SKM-1 treated with dmso at 0.1 percent for 144 hours (cell line): ENCODE measurements around the gene LRRC3.

Experiments
- DNase-seq: peaks from one replicate; lab custom pipeline; 2025; ENCODE audit not compliant: unreplicated experiment; lab: John Stamatoyannopoulos, UW

Gene LRRC3

DNA sequence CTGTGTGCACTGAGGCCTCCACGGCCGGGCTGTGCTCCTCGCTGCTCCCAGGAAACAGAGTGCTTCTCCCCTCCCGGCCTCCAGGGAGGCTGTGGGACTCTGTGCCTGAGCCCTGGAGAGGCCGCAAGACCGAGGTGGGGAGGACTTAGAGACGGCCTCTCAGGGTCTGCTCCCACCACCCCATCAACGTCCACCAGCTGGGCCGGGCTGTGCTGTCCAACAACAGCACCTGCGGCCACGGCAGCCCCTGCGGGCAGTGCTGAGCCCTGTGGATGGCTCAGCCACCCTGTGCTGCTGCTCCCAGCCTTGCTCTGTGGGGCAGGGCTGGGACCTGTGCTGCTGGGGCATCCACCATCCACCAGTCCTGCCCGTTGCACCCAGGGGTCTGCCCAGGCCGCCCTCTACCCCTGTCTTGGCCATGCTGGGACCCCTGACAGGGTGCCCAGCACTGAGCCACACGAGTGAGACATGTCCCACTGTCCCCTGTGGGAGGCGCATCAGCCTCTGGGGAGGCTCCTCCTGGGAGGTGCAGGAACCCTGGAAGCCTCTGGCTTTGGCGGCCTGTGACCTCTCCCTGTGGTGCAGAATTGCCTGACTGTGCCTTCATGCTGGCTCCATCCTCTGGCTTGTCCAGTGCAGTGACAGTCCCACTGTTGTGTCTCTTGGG is 31.2 kb upstream of the LRRC3 start:
- DNase-seq, result no peak

DNA sequence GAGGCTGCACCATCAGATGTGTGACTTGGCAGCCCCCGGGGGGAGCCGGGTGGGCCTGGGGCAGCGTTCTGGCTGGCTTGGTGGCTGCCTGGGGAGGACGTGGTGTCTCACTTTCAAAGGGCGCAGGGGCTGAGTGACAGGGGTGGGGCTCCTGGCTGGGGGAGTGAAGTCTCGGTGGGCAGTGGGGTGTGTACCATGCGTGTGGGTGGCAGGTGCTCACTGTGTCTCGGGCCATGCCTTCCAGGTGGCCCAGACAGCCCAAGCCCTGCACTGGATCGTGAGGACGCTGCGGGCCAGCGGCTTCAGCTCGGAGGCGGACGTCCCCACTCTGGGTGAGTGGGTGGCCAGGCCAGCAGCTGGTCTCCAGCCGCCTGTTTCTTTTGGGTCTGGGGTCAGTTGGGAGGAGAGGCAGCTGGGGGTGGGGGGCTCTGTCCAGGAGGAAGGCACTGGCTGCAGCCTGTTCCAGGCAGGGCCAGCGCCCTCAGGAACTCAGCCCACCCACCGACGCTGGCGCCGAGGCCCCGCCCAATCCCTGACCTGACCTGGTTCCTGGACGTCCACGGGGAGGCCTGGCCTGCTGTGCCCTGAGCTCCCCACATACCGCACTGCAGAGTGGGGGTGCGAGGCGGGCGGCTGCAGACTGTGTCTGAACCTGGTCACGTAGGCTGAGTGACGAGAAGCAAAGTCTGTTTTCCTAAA is 30.6 kb upstream of the LRRC3 start:
- no peak for DNase-seq

DNA sequence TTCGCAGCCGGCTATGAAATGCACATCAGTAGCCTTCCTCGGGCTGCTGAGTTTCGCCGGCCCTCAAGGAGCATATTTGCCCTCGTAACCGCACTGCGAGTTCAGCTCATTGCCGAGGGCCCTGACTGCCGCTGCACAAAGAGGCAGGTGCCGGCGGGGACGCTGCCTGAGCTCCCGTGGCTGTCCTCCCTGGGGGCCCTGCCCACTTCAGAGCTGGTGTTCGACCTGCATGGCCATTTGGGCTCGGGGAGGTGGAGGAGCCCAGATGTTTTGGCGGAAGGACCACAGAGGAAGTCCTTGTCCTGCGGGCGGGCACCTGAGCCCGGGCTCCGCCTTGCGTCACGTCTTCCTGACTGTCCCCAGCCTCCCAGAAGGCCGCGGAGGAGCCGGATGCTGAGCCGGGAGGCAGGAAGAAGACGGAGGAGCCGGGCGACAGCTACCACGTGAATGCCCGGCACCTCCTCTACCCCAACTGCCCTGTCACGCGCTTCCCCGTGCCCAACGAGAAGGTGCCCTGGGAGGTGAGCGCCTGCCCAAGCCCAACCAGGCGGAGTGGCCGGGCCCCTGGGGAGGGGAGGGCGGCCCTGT is 29.9 kb upstream of the LRRC3 start:
- DNase-seq, result no peak

DNA sequence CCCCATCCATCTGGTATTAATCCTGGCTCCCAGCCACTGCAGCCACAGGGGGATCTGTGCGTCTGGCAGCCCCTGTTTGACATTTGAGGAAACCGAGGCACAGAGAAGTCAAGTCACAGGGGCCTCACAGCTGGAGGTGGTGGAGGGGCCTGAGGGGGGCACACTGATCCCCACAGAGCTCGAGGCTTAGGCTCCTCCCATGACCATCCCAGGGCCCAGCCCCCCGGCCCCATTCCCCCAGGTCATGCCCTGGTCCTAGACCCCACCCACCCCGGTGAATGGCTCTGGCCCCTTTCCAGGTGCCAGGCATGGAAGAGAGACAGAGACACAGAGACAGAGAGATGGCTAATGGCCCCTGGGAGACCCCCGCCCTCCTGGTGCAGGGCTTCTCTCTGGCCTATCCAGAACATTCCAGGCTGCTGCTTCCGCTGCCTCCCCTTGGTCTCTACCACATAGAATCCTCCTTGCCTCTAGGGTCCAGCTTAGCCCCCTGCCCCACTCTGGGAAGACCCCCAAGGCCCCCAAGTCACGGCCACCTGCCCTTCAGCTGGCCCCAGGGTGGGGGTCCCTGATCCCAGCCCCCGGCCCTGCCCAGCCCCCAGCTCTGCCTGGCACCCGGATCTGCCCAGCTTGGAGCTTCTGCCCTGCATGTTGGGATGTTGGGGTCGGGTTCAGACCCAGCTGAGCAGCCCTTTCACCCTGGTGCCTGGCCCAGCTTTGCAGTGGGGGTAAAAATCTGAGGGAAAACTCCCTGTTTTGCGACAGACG is 29.2 kb upstream of the LRRC3 start:
- DNase-seq, result no peak

- no peak for DNase-seq
Measured at GRCh38 chr21:44426663-44427191, 28.6 kb upstream of the LRRC3 start.

DNA sequence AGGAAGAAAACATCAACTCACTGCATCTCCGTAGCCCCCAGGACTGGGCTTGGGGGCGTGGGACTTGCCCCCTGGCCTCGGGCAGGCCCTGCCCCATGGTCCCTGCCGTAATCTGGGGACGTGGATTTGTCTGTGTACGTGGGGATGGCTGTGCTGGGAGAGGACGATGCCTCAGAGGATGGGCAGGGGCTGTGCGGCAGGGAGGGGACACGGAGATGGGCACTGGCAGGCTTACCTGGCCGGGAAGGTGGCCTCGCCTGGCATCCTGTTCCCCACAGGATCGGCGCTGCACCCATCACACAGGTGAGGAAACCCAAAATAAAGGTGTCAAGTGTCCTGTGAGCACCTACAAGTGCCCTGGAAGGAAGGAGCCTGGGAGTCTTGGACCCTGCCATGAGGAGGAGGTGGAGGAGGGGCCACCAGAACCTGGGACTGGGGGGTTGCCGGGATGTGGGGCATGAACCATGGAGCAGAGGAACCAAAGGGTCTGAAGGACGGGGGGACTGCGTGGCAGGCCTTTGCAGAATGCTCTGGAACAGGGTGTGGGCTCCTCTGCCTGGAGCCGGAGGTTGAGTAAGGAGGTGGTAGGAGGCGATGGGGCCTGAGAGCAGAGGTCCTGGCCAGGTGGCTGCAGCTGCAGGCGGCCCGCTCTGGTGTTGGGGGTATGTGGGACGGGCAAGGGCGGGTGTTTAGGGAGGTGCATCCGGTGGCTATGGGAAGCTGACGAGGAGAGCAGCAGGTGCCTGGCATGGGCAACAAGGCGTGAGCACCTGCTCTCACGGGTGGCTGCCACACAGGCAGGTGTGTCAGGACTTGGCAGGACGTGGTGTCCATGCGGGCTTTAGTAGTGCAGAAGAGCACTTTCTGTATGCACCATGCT is 27.8 kb upstream of the LRRC3 start:
- DNase-seq, result no peak

DNA sequence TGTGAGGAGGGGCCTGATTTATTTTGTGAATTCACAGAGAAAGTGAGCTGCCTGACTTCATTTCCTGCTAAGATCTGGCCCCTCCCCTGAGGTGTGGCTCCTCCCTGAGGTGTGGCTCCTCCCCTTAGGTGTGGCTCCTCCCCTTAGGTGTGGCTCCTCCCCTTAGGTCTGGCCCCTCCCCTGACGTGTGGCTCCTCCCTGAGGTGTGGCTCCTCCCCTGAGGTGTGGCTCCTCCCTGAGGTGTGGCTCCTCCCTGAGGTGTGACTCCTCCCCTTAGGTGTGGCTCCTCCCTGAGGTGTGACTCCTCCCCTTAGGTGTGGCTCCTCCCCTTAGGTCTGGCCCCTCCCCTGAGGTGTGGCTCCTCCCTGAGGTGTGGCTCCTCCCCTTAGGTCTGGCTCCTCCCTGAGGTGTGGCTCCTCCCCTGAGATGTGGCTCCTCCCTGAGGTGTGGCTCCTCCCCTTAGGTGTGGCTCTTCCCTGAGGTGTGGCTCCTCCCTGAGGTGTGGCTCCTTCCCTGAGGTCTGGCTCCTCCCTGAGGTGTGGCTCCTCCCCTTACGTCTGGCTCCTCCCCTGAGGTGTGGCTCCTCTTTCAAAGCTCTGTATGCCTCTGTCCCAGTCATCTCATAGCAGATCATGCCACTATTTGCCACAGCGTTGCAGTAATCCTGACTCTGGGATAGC is 26.9 kb upstream of the LRRC3 start:
- DNase-seq, result peak; percentile 57

DNA sequence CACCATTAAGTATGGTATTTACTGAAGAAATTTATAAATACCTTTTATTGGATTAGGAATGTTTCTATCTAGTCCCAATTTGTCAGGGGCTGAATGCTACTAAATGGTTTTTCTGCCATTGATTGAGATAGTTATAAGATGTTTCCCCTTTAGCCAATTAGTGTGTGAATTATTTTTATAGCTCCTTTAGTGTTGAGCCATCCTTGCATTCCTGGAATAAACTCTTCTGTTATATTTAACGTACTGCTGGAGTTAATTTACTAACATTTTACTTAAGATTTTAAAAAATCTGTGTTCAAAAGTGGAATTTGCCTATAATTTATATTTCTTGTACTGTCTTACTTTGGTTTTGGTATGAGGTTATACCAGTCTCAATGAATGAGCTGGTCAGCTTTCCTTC is 25.4 kb upstream of the LRRC3 start:
- no peak for DNase-seq

DNA sequence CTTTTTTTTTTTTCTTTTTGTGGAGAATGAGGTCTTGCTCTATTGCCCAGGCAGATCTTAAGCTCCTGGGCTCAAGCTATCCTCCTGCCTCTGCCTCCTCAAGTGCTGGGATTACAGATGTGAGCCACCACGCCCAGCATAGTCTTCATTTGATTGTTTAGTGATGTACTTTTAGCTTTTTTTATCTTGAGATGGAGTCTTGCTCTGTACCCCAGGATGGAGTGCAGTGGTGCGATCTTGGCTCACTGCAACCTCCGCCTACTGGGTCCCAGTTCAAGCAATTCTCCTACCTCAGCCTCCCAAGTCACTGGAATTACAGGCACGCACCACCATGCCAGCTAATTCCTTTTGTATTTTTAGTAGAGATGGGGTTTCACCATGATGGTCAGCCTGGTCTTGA is 24.0 kb upstream of the LRRC3 start:
- DNase-seq, result no peak

- no peak for DNase-seq
Measured at GRCh38 chr21:44432841-44433790, 22.2 kb upstream of the LRRC3 start.

GRCh38 chr21:44433791-44434567 is 21.3 kb upstream of the LRRC3 start:
- DNase-seq, result no peak

GRCh38 chr21:44434568-44434925 is 20.8 kb upstream of the LRRC3 start:
- DNase-seq, result no peak

DNA sequence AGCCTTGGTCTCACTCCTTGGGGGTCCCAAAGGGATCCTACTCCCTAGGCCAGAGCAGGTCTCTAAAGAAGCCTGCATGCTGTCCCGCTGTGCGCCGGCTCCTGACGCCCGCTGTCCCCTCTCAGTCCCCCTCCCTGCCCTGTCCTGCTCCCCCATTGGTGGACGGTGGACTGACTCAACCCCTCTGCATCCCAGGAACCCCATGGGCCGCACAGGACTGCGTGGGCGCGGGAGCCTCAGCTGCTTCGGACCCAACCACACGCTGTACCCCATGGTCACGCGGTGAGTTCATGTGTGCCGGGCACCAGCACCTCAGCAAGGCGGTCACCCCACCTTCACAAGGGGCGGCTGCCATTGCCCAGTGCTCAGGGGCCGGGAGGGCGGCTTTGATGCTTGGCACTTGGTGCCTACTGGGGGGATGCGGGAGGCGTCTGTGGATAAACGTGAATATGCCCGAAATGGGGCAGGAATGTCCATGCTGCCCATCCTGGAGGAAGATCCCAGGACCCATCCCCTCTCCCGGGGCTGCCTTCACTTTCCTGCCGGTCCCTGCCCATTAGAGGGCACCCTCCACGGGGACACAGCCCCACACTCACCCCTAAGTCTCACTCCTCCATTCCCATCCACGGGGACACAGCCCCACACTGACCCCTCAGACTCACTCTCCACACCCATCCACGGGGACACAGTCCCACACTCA is 20.2 kb upstream of the LRRC3 start:
- DNase-seq, result no peak

DNA sequence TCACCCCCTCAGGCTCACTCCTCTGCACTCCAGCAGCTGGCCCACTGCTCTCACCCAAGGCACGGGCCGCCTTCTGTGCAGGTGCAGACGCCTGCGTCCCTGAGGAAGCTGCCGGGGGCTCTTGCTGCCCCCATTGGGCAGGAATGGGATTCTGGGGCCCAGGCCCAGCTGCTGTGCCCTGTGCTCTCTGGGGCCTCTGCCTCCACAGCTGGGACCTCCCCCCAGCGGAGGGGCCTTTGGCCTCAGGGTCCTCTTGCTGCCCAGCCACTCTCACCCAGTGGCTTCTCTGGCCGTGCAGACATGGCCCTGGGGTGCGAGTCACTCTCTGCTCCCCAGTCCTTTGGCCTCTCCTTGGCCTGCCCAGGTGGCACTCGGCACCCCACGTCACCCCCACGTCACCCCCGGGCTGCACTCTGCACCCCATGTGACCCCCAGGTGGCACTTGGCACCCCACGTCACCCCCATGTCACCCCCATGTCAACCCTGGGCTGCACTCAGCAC is 19.1 kb upstream of the LRRC3 start:
- no peak for DNase-seq

DNA sequence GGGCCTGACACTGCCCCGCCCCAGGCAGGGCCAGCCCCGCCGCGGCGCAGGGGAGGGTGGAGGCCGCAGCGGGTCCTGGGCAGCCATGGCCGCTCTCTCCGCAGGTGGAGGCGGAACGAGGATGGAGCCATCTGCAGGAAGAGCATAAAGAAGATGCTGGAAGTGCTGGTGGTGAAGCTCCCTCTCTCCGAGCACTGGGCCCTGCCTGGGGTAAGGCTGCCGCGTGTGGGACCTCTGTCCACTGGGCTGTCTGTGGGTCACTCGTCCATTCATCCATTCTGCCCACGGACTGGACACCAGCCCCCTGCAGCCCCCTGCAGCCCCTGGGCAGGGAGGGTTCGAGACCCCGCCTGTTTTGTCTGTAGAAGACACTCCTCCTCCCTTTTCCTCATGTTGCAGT is 18.4 kb upstream of the LRRC3 start:
- DNase-seq, result no peak

- DNase-seq, result no peak
Measured at GRCh38 chr21:44437371-44437695, 18.0 kb upstream of the LRRC3 start.

- DNase-seq, result no peak
Measured at GRCh38 chr21:44437696-44438431, 17.4 kb upstream of the LRRC3 start.
